Measurements from ENCODE around the gene CSH2. TPM values are rescaled to one million over a fixed set of nuclear protein-coding genes. Genes with fewer than 3 reads are reported as not detected.

The CSH2 gene
- total RNA-seq, 1 experiment from 2014 or later, result not detected

DNA sequence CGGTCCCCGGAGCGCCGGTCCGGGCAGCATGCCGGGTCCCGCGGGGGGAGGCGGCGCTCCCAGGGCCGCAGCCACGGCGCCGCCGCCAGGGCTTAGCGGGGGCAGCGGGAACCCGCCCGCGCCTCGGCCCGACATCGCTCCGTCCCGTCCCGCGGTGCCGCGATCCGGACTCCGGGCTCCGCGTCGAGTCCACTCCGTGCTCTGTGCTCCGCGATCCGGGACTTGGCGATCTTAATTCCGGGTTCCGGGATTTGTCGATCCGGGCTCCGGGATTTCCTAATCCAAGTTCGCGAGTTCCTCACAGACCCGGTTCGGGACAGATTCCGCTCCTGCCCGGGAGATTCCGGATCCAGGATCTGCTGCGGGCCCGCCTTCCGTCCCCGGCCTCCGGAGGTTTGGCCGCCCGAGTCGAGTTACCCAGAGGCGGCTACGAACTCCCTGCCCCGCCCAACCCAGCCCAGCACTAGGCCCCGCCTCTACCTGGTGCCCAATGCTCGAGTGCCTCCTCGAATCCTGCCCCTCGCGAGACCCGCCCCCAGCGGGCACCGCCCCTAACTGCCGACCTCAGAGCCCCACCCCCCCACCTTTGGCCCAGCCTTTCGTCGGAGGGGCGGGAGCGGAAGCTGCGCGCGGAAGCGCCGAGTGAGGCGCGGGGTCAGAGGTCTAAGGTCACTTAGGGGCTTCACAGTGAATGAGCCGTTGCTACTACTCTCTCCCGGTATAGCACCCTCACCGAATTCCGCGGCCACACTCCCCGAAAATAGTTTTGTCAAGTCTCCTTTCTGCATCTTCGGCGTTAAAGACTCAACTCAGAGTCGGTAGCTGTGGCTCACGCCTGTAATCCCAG, 30.7 kb downstream of the CSH2 start, which contains the start of gene SMARCD2:
Gene SMARCD2, minus strand, starts transcription at position 146 of the 847 bp plus-strand sequence. Its CDS starts 11 bp downstream, at position 135.
- Histone ChIP-seq H3K23ac (ENCODE audit: insufficient read length, low read depth, low read length) (no peak within 1 kb of the TSS), H3T11ph (ENCODE audit: low read length) (no peak within 1 kb of the TSS), H4K8ac (replicated peaks; ENCODE audit: insufficient read length, low read depth, low read length) (no peak within 1 kb of the TSS), H3K27me3 (ENCODE audit: insufficient read depth, low read length) (no peaks in the 10 kb centered on the region; the same call in 1 of the 2 replicates), H2BK20ac (ENCODE audit: low read depth, low read length, poor library complexity, severe bottlenecking) (no peak within 1 kb of the TSS), H3K4me1 (ENCODE audit: insufficient read depth, low read length) (no peaks in the 10 kb centered on the region; the same call in 1 of the 2 replicates), H2BK120ac (ENCODE audit: low read depth, low read length, poor library complexity, severe bottlenecking) (no peak within 1 kb of the TSS), H2AK5ac (ENCODE audit: insufficient read length, low read length) (no peak within 1 kb of the TSS), H3K23me2 (ENCODE audit: insufficient read length, low read depth, low read length, poor library complexity, severe bottlenecking) (peaks cover 10% of the 10 kb centered on the region), H3K79me1 (ENCODE audit: insufficient read depth, low read depth, low read length, poor library complexity, severe bottlenecking) (peaks cover 3% of the 10 kb centered on the region), H3K9ac (ENCODE audit: extremely low read depth, insufficient read length, low read length) (peak within 1 kb of the TSS; percentile 48), H2BK15ac (ENCODE audit: low read depth, low read length) (no peak within 1 kb of the TSS), H3K56ac (ENCODE audit: insufficient read length, low read depth, low read length) (no peak within 1 kb of the TSS), H2AFZ (ENCODE audit: low read length) (no peak within 1 kb of the TSS), H4K91ac (ENCODE audit: insufficient read length, low read depth, low read length) (no peak within 1 kb of the TSS), H3K14ac (ENCODE audit: insufficient read depth, low read length) (peak within 1 kb of the TSS; percentile 70), H3K4me2 (ENCODE audit: insufficient read depth, insufficient read length, low read length) (peak within 1 kb of the TSS; percentile 64), H4K5ac (ENCODE audit: insufficient read length, low read depth, low read length) (no peak within 1 kb of the TSS), H3K27ac (ENCODE audit: insufficient read length, low read depth, low read length) (no peak within 1 kb of the TSS), H2BK5ac (ENCODE audit: insufficient read length, low read length) (no peak within 1 kb of the TSS), H3K9me3 (ENCODE audit: control insufficient read depth, low read depth, low read length) (no peaks in the 10 kb centered on the region), H3K79me2 (ENCODE audit: insufficient read depth, low read length) (peaks cover 3% of the 10 kb centered on the region; the same call in 1 of the 2 replicates), H4K20me1 (ENCODE audit: control insufficient read depth, insufficient read depth, insufficient read length) (no peaks in the 10 kb centered on the region), H3K18ac (ENCODE audit: insufficient read length, low read depth, low read length) (no peak within 1 kb of the TSS), H2BK12ac (ENCODE audit: insufficient read length, low read depth, low read length) (no peak within 1 kb of the TSS), H3K4ac (ENCODE audit: low read depth, low read length) (no peak within 1 kb of the TSS)
- TF ChIP-seq, protein P1, sequence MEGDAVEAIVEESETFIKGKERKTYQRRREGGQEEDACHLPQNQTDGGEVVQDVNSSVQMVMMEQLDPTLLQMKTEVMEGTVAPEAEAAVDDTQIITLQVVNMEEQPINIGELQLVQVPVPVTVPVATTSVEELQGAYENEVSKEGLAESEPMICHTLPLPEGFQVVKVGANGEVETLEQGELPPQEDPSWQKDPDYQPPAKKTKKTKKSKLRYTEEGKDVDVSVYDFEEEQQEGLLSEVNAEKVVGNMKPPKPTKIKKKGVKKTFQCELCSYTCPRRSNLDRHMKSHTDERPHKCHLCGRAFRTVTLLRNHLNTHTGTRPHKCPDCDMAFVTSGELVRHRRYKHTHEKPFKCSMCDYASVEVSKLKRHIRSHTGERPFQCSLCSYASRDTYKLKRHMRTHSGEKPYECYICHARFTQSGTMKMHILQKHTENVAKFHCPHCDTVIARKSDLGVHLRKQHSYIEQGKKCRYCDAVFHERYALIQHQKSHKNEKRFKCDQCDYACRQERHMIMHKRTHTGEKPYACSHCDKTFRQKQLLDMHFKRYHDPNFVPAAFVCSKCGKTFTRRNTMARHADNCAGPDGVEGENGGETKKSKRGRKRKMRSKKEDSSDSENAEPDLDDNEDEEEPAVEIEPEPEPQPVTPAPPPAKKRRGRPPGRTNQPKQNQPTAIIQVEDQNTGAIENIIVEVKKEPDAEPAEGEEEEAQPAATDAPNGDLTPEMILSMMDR (conservative IDR thresholded peaks at IDR 0.05), result no peak
- Mint-ChIP-seq H3K4me3 (peak within 1 kb of the TSS; percentile 96), H3K4me1 (peaks cover 22 to 40% of the 10 kb centered on the region in 2 experiments), H3K9me3 (peaks cover 0 to under 1% of the 10 kb centered on the region in 2 experiments; a peak in 1 of 5 replicates), H3K36me3 (ENCODE audit: insufficient read depth in 1 of 3, low read depth in 3 of 3) (peaks cover 0 to 7% (median 0%) of the 10 kb centered on the region in 3 experiments; a peak in 2 of 7 replicates), H3K27ac (peak within 1 kb of the TSS; percentile 87 to 96 (median 96)), H3K27me3 (ENCODE audit: low read depth) (peaks cover 25% of the 10 kb centered on the region)
- DNase-seq, result peak; percentile 100
- WGBS (ENCODE audit: extremely low coverage, insufficient read length, low lambda C conversion rate), result no CpG with 5 or more reads among the region's 92 CpGs

Measured in H9 (cell line).